ENCODE results near the gene CCP110.

CCP110 gene

GRCh38 chr16:19490619-19491018 lies 33.1 kb upstream of the CCP110 start:
- DNase-seq (ENCODE audit: low read depth, low spot score) = no peak
- in situ Hi-C loops (cut with HindIII; ENCODE audit: low sequenced_read_pairs) = no loop called here
- no peak for TF ChIP-seq CTCF (IDR thresholded peaks at IDR 0.05; ENCODE audit: low read depth, low read length)

GRCh38 chr16:19497176-19497575 lies 26.6 kb upstream of the CCP110 start:
- no peak for TF ChIP-seq CTCF (IDR thresholded peaks at IDR 0.05; ENCODE audit: low read depth, low read length)
- in situ Hi-C loops (cut with HindIII; ENCODE audit: low sequenced_read_pairs) = no loop called here
- DNase-seq (ENCODE audit: low read depth, low spot score) = no peak
- H3K4me3 ChIP-seq (ENCODE audit: low read depth, low read length) = no peak overlapping the region

More at GRCh38 chr16:19490619-19491018, 33.1 kb upstream of the CCP110 start:
- no peak overlapping the region for H3K4me3 ChIP-seq (ENCODE audit: low read depth, low read length)

- in situ Hi-C loops (cut with HindIII; ENCODE audit: low sequenced_read_pairs) = no loop called here
- no peak overlapping the region for H3K4me3 ChIP-seq (ENCODE audit: low read depth, low read length)
- TF ChIP-seq CTCF (IDR thresholded peaks at IDR 0.05; ENCODE audit: low read depth, low read length) = no peak
- DNase-seq (ENCODE audit: low read depth, low spot score) = no peak
Observed at GRCh38 chr16:19499006-19499405, 24.7 kb upstream of the CCP110 start.

GRCh38 chr16:19499481-19499880 lies 24.3 kb upstream of the CCP110 start:
- no peak for DNase-seq (ENCODE audit: low read depth, low spot score)
- in situ Hi-C loops (cut with HindIII; ENCODE audit: low sequenced_read_pairs) = no loop called here
- no peak for TF ChIP-seq CTCF (IDR thresholded peaks at IDR 0.05; ENCODE audit: low read depth, low read length)
- H3K4me3 ChIP-seq (ENCODE audit: low read depth, low read length) = no peak overlapping the region

GRCh38 chr16:19502395-19503131 lies 21.2 kb upstream of the CCP110 start:
- no peak overlapping the region for H3K4me3 ChIP-seq (ENCODE audit: low read depth, low read length)
- in situ Hi-C loops (cut with HindIII; ENCODE audit: low sequenced_read_pairs) = no loop called here
- peak; percentile 81 for TF ChIP-seq CTCF (IDR thresholded peaks at IDR 0.05; ENCODE audit: low read depth, low read length)
- peak; percentile 77 for DNase-seq (ENCODE audit: low read depth, low spot score)

GRCh38 chr16:19503461-19504075 lies 20.2 kb upstream of the CCP110 start:
- TF ChIP-seq CTCF (IDR thresholded peaks at IDR 0.05; ENCODE audit: low read depth, low read length) = no peak
- no peak overlapping the region for H3K4me3 ChIP-seq (ENCODE audit: low read depth, low read length)
- no peak for DNase-seq (ENCODE audit: low read depth, low spot score)
- in situ Hi-C loops (cut with HindIII; ENCODE audit: low sequenced_read_pairs) = no loop called here

Measured in astrocyte of the spinal cord (primary cell).